WTC11 (cell line): Measurements from ENCODE around the gene AP3M1. TPM values are rescaled to one million over a fixed set of nuclear protein-coding genes. Genes with fewer than 3 reads are reported as not detected.

ENCODE experiments used
- ATAC-seq: fragments of 200-7000 bp; cut with Tn5 transposase; 2 replicates; pipeline ENCODE4 v1.10.0; 2021; ENCODE audit warnings: mild to moderate bottlenecking, moderate library complexity
- CTCF ChIA-PET: fragments of 300-600 bp; sonication (Branson Sonifier 250); formaldehyde crosslinking; loops from one replicate; lab custom pipeline; 2021; ENCODE audit warnings: antibody characterized with exemption; lab: Charles Lee
- POLR2A ChIA-PET: fragments of 350-600 bp; sonication (Branson Sonifier 250); formaldehyde crosslinking; loops from one replicate; lab custom pipeline; 2021; ENCODE audit warnings: antibody characterized with exemption; lab: Charles Lee
- DNase-seq: peaks from one replicate; pipeline ENCODE4 v3.0.0; 2021; ENCODE audit warnings: low spot score
- H3K27ac Mint-ChIP-seq: 2 replicates; pipeline ENCODE4 v1.8.0; 2021; ENCODE audit warnings: mixed read lengths
- H3K27me3 Mint-ChIP-seq: 2 replicates; pipeline ENCODE4 v1.8.0; 2021; ENCODE audit warnings: low read depth, mild to moderate bottlenecking, moderate library complexity, mixed read lengths
- H3K36me3 Mint-ChIP-seq: 2 replicates; pipeline ENCODE4 v1.8.0; 2021; ENCODE audit warnings: mixed read lengths
- H3K4me1 Mint-ChIP-seq: 2 replicates; pipeline ENCODE4 v1.8.0; 2022; ENCODE audit warnings: mixed read lengths
- H3K4me3 Mint-ChIP-seq: 2 replicates; pipeline ENCODE4 v1.8.0; 2021; ENCODE audit warnings: mild to moderate bottlenecking, moderate library complexity, mixed read lengths
- H3K9me3 Mint-ChIP-seq: 2 replicates; pipeline ENCODE4 v1.8.0; 2021; ENCODE audit warnings: mixed read lengths
- CBFB ChIP-seq: sonication (generic); formaldehyde crosslinking; IDR thresholded peaks from 2 replicates; pipeline ENCODE4 v1.8.1; 2022; ENCODE audit warnings: mild to moderate bottlenecking, low read depth, missing genetic modification reagents
- EMX1 ChIP-seq: fragments of 250-450 bp; sonication (Bioruptor Pico); IDR thresholded peaks from 2 replicates; pipeline ENCODE4 v1.8.0; 2021; ENCODE audit warnings: mild to moderate bottlenecking
- FOXP4 ChIP-seq: sonication (generic); formaldehyde crosslinking; IDR thresholded peaks from 2 replicates; pipeline ENCODE4 v1.8.0; 2022; ENCODE audit warnings: mild to moderate bottlenecking, missing genetic modification reagents
- OVOL2 ChIP-seq: fragments of 250-450 bp; sonication (Bioruptor Pico); IDR thresholded peaks from 2 replicates; pipeline ENCODE4 v1.9.0; 2021; ENCODE audit warnings: mild to moderate bottlenecking, borderline replicate concordance
- SOX15 ChIP-seq: fragments of 250-450 bp; sonication (Bioruptor Pico); IDR thresholded peaks from 2 replicates; pipeline ENCODE4 v1.9.0; 2021; ENCODE audit warnings: mild to moderate bottlenecking
- SP1 ChIP-seq: sonication (generic); formaldehyde crosslinking; conservative IDR thresholded peaks from 2 replicates; pipeline ENCODE4 v1.8.1; 2022; ENCODE audit warnings: missing genetic modification reagents
- ZNF232 ChIP-seq: sonication (generic); formaldehyde crosslinking; IDR thresholded peaks from 2 replicates; pipeline ENCODE4 v1.8.0; 2022; ENCODE audit warnings: mild to moderate bottlenecking, missing genetic modification reagents
- ZNF396 ChIP-seq: fragments of 250-450 bp; sonication (Bioruptor Pico); IDR thresholded peaks from 2 replicates; pipeline ENCODE4 v1.8.0; 2021; ENCODE audit warnings: mild to moderate bottlenecking, moderate library complexity, borderline replicate concordance
- total RNA-seq: library from RNA; stranded (reverse); gene quantifications from 3 replicates; pipeline ENCODE4 v1.2.3, GENCODE V29; 2021
- TF ChIP-seq, protein P1 (sequence below): fragments of 250-450 bp; sonication (Bioruptor Pico); IDR thresholded peaks from 2 replicates; pipeline ENCODE4 v1.9.0; 2021; ENCODE audit warnings: mild to moderate bottlenecking, borderline replicate concordance
- TF ChIP-seq, protein P2 (sequence below): fragments of 250-450 bp; sonication (Bioruptor Pico); IDR thresholded peaks from 2 replicates; pipeline ENCODE4 v1.8.0; 2021; ENCODE audit warnings: mild to moderate bottlenecking
- TF ChIP-seq, protein P3 (sequence below): fragments of 250-450 bp; sonication (Bioruptor Pico); IDR thresholded peaks from 2 replicates; pipeline ENCODE4 v1.9.0; 2021; ENCODE audit warnings: moderate library complexity, mild to moderate bottlenecking, inconsistent platforms, borderline replicate concordance
- TF ChIP-seq, protein P4 (sequence below): sonication (generic); formaldehyde crosslinking; IDR thresholded peaks from 2 replicates; pipeline ENCODE4 v1.8.0; 2022; ENCODE audit warnings: mild to moderate bottlenecking, missing genetic modification reagents

The AP3M1 gene
- total RNA-seq, 1 experiment from 2014 or later: 37.3 TPM

GRCh38 chr10:74079936-74080590 is 70.6 kb downstream of the AP3M1 start (continued):
- TF ChIP-seq, protein P1, sequence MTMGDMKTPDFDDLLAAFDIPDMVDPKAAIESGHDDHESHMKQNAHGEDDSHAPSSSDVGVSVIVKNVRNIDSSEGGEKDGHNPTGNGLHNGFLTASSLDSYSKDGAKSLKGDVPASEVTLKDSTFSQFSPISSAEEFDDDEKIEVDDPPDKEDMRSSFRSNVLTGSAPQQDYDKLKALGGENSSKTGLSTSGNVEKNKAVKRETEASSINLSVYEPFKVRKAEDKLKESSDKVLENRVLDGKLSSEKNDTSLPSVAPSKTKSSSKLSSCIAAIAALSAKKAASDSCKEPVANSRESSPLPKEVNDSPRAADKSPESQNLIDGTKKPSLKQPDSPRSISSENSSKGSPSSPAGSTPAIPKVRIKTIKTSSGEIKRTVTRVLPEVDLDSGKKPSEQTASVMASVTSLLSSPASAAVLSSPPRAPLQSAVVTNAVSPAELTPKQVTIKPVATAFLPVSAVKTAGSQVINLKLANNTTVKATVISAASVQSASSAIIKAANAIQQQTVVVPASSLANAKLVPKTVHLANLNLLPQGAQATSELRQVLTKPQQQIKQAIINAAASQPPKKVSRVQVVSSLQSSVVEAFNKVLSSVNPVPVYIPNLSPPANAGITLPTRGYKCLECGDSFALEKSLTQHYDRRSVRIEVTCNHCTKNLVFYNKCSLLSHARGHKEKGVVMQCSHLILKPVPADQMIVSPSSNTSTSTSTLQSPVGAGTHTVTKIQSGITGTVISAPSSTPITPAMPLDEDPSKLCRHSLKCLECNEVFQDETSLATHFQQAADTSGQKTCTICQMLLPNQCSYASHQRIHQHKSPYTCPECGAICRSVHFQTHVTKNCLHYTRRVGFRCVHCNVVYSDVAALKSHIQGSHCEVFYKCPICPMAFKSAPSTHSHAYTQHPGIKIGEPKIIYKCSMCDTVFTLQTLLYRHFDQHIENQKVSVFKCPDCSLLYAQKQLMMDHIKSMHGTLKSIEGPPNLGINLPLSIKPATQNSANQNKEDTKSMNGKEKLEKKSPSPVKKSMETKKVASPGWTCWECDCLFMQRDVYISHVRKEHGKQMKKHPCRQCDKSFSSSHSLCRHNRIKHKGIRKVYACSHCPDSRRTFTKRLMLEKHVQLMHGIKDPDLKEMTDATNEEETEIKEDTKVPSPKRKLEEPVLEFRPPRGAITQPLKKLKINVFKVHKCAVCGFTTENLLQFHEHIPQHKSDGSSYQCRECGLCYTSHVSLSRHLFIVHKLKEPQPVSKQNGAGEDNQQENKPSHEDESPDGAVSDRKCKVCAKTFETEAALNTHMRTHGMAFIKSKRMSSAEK: no peak
- no peak for TF ChIP-seq SP1 (CRISPR knock-in tag)

GRCh38 chr10:74079028-74079935 is 71.3 kb downstream of the AP3M1 start:
- CTCF ChIA-PET: interaction anchor here (0.8 to 3.8 kb wide), 6 partner anchors 24 to 200 kb away, joined by 3 to 57 read pairs (median 4); no protein-coding TSS in a partner anchor
- no peak for ATAC-seq

GRCh38 chr10:74078037-74078436 is 72.6 kb downstream of the AP3M1 start:
- ChIA-PET POLR2A (no interaction called here), CTCF (interaction anchor here (2.6 kb wide), 1 partner anchor 199 kb away, joined by 10 read pairs; no protein-coding TSS in a partner anchor)
- H3K27me3 Mint-ChIP-seq: no peaks in the 10 kb centered on the region
- peaks cover 54% of the 10 kb centered on the region for H3K4me1 Mint-ChIP-seq
- no peaks in the 10 kb centered on the region for H3K9me3 Mint-ChIP-seq
- peak overlapping the region; percentile 91 for H3K27ac Mint-ChIP-seq
- no peak overlapping the region for H3K4me3 Mint-ChIP-seq
- H3K36me3 Mint-ChIP-seq: peaks cover 30% of the 10 kb centered on the region
- TF ChIP-seq ZNF396 (CRISPR knock-in tag) (no peak), CBFB (CRISPR knock-in tag) (no peak), EMX1 (no peak), SP1 (CRISPR knock-in tag) (no peak)
- TF ChIP-seq, protein P2, sequence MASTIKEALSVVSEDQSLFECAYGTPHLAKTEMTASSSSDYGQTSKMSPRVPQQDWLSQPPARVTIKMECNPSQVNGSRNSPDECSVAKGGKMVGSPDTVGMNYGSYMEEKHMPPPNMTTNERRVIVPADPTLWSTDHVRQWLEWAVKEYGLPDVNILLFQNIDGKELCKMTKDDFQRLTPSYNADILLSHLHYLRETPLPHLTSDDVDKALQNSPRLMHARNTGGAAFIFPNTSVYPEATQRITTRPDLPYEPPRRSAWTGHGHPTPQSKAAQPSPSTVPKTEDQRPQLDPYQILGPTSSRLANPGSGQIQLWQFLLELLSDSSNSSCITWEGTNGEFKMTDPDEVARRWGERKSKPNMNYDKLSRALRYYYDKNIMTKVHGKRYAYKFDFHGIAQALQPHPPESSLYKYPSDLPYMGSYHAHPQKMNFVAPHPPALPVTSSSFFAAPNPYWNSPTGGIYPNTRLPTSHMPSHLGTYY: no peak
- no peak for DNase-seq
- no peak for ATAC-seq

More at GRCh38 chr10:74079028-74079935, 71.3 kb downstream of the AP3M1 start:
- H3K27me3 Mint-ChIP-seq: no peaks in the 10 kb centered on the region
- H3K36me3 Mint-ChIP-seq: peaks cover 27% of the 10 kb centered on the region
- no peak for DNase-seq
- POLR2A ChIA-PET: interaction anchor here (0.6 kb wide), 1 partner anchor 101 kb away, joined by 8 read pairs; no protein-coding TSS in a partner anchor
- H3K27ac Mint-ChIP-seq: peak overlapping the region; percentile 91
- peaks cover 54% of the 10 kb centered on the region for H3K4me1 Mint-ChIP-seq
- no peaks in the 10 kb centered on the region for H3K9me3 Mint-ChIP-seq
- TF ChIP-seq, protein P3, sequence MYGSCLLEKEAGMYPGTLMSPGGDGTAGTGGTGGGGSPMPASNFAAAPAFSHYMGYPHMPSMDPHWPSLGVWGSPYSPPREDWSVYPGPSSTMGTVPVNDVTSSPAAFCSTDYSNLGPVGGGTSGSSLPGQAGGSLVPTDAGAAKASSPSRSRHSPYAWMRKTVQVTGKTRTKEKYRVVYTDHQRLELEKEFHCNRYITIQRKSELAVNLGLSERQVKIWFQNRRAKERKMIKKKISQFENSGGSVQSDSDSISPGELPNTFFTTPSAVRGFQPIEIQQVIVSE (CRISPR knock-in tag): no peak
- TF ChIP-seq OVOL2 (no peak), ZNF232 (CRISPR knock-in tag) (no peak), FOXP4 (no peak), SOX15 (CRISPR knock-in tag) (no peak)
- TF ChIP-seq, protein P4, sequence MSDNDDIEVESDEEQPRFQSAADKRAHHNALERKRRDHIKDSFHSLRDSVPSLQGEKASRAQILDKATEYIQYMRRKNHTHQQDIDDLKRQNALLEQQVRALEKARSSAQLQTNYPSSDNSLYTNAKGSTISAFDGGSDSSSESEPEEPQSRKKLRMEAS (CRISPR knock-in tag): no peak
- TF ChIP-seq, all 79 proteins: peak for 0
- H3K4me3 Mint-ChIP-seq: peak overlapping the region; percentile 47
